Tibial nerve (tissue), 4 donors: ENCODE results near the gene ID3.

Source experiments
- CTCF ChIP-seq, 5 experiments: fragments of 200-600 bp in 3 of 5; fragments of 450-650 bp in 2 of 5; sonication (generic) in 3 of 5; IDR thresholded peaks; one replicate each; pipeline ENCODE4 v1.5.1; 2016 to 2019; ENCODE audit warnings: antibody characterized with exemption in 5 of 5, mild to moderate bottlenecking in 3 of 5, moderate library complexity in 2 of 5
- EP300 ChIP-seq, 2 donors: sonication (generic); formaldehyde crosslinking; IDR thresholded peaks; one replicate each; pipeline ENCODE4 v1.6.1; 2017; ENCODE audit warnings: antibody characterized with exemption in 2 of 2, mild to moderate bottlenecking in 1 of 2
- POLR2A ChIP-seq, 2 donors: fragments of 450-650 bp; IDR thresholded peaks; one replicate each; pipeline ENCODE4 v1.6.1; 2017; ENCODE audit warnings: antibody characterized with exemption in 2 of 2, mild to moderate bottlenecking in 2 of 2, moderate library complexity in 2 of 2

GRCh38 chr1:23514111-23514679 is 45.1 kb downstream of the ID3 start:
- no peak for TF ChIP-seq EP300 (IDR thresholded peaks at IDR 0.05)
- TF ChIP-seq CTCF (IDR thresholded peaks at IDR 0.05) = no peak
- no peak for TF ChIP-seq POLR2A (IDR thresholded peaks at IDR 0.05)
